Caco-2 (cell line): ENCODE data around the gene PDGFRB. TPM values are rescaled to one million over a fixed set of nuclear protein-coding genes. Genes with fewer than 3 reads are reported as not detected.

Experiments
- BruUV-seq: library from RNA; stranded (reverse); fragments of 400-500 nt; replicated peaks from 2 replicates; lab custom pipeline; 2021; lab: Mats Ljungman, UMichigan
- CTCF ChIA-PET: fragments of 300-600 bp; sonication (Branson Sonifier 250); formaldehyde crosslinking; loops from one replicate; lab custom pipeline; 2022; ENCODE audit warnings: antibody characterized with exemption; lab: Charles Lee
- POLR2A ChIA-PET: fragments of 300-600 bp; sonication (Branson Sonifier 250); formaldehyde crosslinking; loops from one replicate; lab custom pipeline; 2022; ENCODE audit warnings: antibody characterized with exemption; lab: Charles Lee
- DNase-seq, 2 experiments: peaks; one replicate each; pipeline versions ENCODE4 v3.0.0 to v3.0.0-alpha.2; 2020 to 2022
- H3K27me3 ChIP-seq: replicated peaks from 2 replicates; pipeline ENCODE4 v1.6.0; 2011; ENCODE audit warnings: low read length; ENCODE audit not compliant: control insufficient read depth, insufficient read depth
- H3K36me3 ChIP-seq: 2 replicates; pipeline ENCODE4 v1.5.1; 2011; ENCODE audit warnings: low read length; ENCODE audit not compliant: control insufficient read depth, insufficient read depth
- H3K4me1 ChIP-seq: fragments of 250-450 bp; sonication (Bioruptor Pico); 2 replicates; pipeline ENCODE4 v1.5.1; 2020; ENCODE audit warnings: mild to moderate bottlenecking
- H3K4me3 ChIP-seq: 2 replicates; pipeline ENCODE4 v1.5.1; 2011; ENCODE audit warnings: low read depth, mild to moderate bottlenecking, control low read depth, low read length
- H3K9me3 ChIP-seq: fragments of 250-450 bp; sonication (Bioruptor Pico); 2 replicates; pipeline ENCODE4 v1.5.1; 2020; ENCODE audit warnings: mild to moderate bottlenecking, moderate library complexity
- H3K27ac Mint-ChIP-seq: one replicate; pipeline ENCODE4 v1.8.0; 2022; ENCODE audit warnings: mixed read lengths; ENCODE audit not compliant: unreplicated experiment
- H3K27me3 Mint-ChIP-seq: one replicate; pipeline ENCODE4 v1.8.0; 2022; ENCODE audit warnings: mixed read lengths; ENCODE audit not compliant: insufficient read depth, unreplicated experiment
- H3K36me3 Mint-ChIP-seq: one replicate; pipeline ENCODE4 v1.8.0; 2022; ENCODE audit warnings: mild to moderate bottlenecking, mixed read lengths; ENCODE audit not compliant: insufficient read depth, unreplicated experiment
- H3K4me1 Mint-ChIP-seq: one replicate; pipeline ENCODE4 v1.8.0; 2022; ENCODE audit warnings: low read depth, mixed read lengths; ENCODE audit not compliant: unreplicated experiment
- H3K4me3 Mint-ChIP-seq: one replicate; pipeline ENCODE4 v1.8.0; 2022; ENCODE audit warnings: mild to moderate bottlenecking, moderate library complexity, mixed read lengths; ENCODE audit not compliant: unreplicated experiment
- H3K9me3 Mint-ChIP-seq: one replicate; pipeline ENCODE4 v1.8.0; 2022; ENCODE audit warnings: mixed read lengths; ENCODE audit not compliant: unreplicated experiment
- intact Hi-C: fragments of 100-400 bp; cut with micrococcal nuclease; formaldehyde crosslinking; loops from one replicate; pipeline ENCODE4 v1.10.0; 2022; ENCODE audit not compliant: unreplicated experiment
- total RNA-seq: library from RNA; stranded (reverse); gene quantifications from 2 replicates; pipeline ENCODE4 v1.2.3, GENCODE V29; 2022
- TF ChIP-seq, protein P1 (sequence below), 2 experiments: fragments of 200-600 bp in 1 of 2; IDR thresholded peaks; 1 replicate in 1 of 2; 2 replicates in 1 of 2; pipeline versions ENCODE4 v1.5.1 to v1.8.0; 2011 to 2022; ENCODE audit warnings: antibody characterized with exemption in 1 of 2, control low read depth in 1 of 2, inconsistent platforms in 1 of 2, low read depth in 1 of 2, low read length in 1 of 2, mild to moderate bottlenecking in 1 of 2, moderate library complexity in 1 of 2; ENCODE audit not compliant: insufficient read depth in 1 of 2, severe bottlenecking in 1 of 2, unreplicated experiment in 1 of 2

PDGFRB gene
- total RNA-seq, 1 experiment from 2014 or later = 5.9 TPM

DNA sequence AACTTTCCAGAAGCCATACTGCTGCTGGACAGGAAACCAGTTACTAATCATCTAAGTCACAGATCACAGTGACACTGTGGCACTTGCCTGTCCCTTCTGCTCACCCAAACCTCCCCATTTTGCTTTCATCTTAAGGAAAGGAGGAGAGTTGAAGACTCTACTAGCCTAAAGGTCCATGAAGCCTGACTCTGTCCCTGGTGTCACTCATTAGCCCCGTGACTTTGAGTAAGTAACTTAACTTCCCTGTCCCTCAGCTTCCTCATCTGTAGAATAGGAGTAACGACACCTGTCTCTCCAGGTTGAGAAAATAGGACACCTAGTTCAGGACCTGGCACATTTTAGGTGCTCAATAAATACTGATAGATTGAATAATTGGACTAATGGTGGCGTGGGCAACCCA is 33.7 kb upstream of the PDGFRB start:
- CTCF ChIA-PET = no interaction called here
- Mint-ChIP-seq H3K4me1 (peaks cover 15% of the 10 kb centered on the region), H3K9me3 (no peaks in the 10 kb centered on the region), H3K36me3 (no peaks in the 10 kb centered on the region), H3K4me3 (no peak overlapping the region), H3K27ac (no peak overlapping the region), H3K27me3 (no peaks in the 10 kb centered on the region)
- H3K4me3 ChIP-seq = no peak overlapping the region
- intact Hi-C loops = no loop called here
- H3K36me3 ChIP-seq = no peaks in the 10 kb centered on the region; the same call in 1 of the 2 replicates
- peaks cover 23% of the 10 kb centered on the region for H3K4me1 ChIP-seq
- no TSS peak for BruUV-seq
- H3K27me3 ChIP-seq = no peaks in the 10 kb centered on the region
- POLR2A ChIA-PET = no interaction called here
- no peak for DNase-seq
- no peaks in the 10 kb centered on the region for H3K9me3 ChIP-seq
- TF ChIP-seq, protein P1, sequence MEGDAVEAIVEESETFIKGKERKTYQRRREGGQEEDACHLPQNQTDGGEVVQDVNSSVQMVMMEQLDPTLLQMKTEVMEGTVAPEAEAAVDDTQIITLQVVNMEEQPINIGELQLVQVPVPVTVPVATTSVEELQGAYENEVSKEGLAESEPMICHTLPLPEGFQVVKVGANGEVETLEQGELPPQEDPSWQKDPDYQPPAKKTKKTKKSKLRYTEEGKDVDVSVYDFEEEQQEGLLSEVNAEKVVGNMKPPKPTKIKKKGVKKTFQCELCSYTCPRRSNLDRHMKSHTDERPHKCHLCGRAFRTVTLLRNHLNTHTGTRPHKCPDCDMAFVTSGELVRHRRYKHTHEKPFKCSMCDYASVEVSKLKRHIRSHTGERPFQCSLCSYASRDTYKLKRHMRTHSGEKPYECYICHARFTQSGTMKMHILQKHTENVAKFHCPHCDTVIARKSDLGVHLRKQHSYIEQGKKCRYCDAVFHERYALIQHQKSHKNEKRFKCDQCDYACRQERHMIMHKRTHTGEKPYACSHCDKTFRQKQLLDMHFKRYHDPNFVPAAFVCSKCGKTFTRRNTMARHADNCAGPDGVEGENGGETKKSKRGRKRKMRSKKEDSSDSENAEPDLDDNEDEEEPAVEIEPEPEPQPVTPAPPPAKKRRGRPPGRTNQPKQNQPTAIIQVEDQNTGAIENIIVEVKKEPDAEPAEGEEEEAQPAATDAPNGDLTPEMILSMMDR (IDR thresholded peaks at IDR 0.05; ENCODE audit: insufficient read depth in 1 of 2, low read depth in 1 of 2, low read length in 1 of 2, severe bottlenecking in 1 of 2, unreplicated experiment in 1 of 2) = no peak

GRCh38 chr5:150188146-150188842 is 32.6 kb upstream of the PDGFRB start:
- H3K4me1 ChIP-seq = peaks cover 23% of the 10 kb centered on the region
- H3K27me3 ChIP-seq = no peaks in the 10 kb centered on the region
- POLR2A ChIA-PET = no interaction called here
- H3K4me3 ChIP-seq = no peak overlapping the region
- no peak overlapping the region for H3K27ac Mint-ChIP-seq
- intact Hi-C loops = no loop called here
- H3K36me3 Mint-ChIP-seq = no peaks in the 10 kb centered on the region
- no peak overlapping the region for H3K4me3 Mint-ChIP-seq
- H3K27me3 Mint-ChIP-seq = no peaks in the 10 kb centered on the region
- H3K4me1 Mint-ChIP-seq = peaks cover 15% of the 10 kb centered on the region
- no peak for DNase-seq
- BruUV-seq = no TSS peak
- CTCF ChIA-PET = no interaction called here
- H3K36me3 ChIP-seq = no peaks in the 10 kb centered on the region; the same call in 1 of the 2 replicates
- TF ChIP-seq, protein P1 (IDR thresholded peaks at IDR 0.05; ENCODE audit: insufficient read depth in 1 of 2, low read depth in 1 of 2, low read length in 1 of 2, severe bottlenecking in 1 of 2, unreplicated experiment in 1 of 2) = no peak
- no peaks in the 10 kb centered on the region for H3K9me3 ChIP-seq
- H3K9me3 Mint-ChIP-seq = no peaks in the 10 kb centered on the region

DNA sequence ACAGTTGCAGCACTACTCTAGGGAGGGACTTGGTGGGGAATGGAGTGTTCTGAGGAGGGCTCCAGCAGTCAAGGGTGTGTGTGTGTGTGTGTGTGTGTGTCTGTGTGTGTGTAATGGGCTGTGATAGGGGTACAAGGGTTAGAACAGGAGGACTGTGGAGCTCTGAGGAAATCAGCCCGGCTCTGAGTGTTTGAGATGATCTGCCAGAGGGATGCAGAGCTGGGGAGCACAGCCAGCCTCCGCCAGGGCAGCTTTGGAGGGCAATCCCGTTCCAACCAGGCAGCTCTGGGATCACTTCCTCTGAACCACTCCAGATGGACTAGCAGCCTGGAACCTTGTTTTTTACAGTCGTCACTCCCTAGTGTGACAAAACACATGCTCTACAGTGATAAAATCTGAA is 31.3 kb upstream of the PDGFRB start:
- POLR2A ChIA-PET = no interaction called here
- Histone ChIP-seq H3K4me1 (peaks cover 23% of the 10 kb centered on the region), H3K27me3 (no peaks in the 10 kb centered on the region), H3K9me3 (no peaks in the 10 kb centered on the region), H3K36me3 (no peaks in the 10 kb centered on the region; the same call in 1 of the 2 replicates), H3K4me3 (no peak overlapping the region)
- H3K4me1 Mint-ChIP-seq = peaks cover 15% of the 10 kb centered on the region
- H3K27me3 Mint-ChIP-seq = no peaks in the 10 kb centered on the region
- intact Hi-C loops = no loop called here
- no peak overlapping the region for H3K27ac Mint-ChIP-seq
- H3K4me3 Mint-ChIP-seq = no peak overlapping the region
- CTCF ChIA-PET = interaction anchor here (0.6 kb wide), 1 partner anchor 11 kb away, joined by 3 read pairs; no protein-coding TSS in a partner anchor
- no TSS peak for BruUV-seq
- DNase-seq = no peak
- H3K9me3 Mint-ChIP-seq = no peaks in the 10 kb centered on the region
- TF ChIP-seq, protein P1 (IDR thresholded peaks at IDR 0.05; ENCODE audit: insufficient read depth in 1 of 2, low read depth in 1 of 2, low read length in 1 of 2, severe bottlenecking in 1 of 2, unreplicated experiment in 1 of 2) = no peak
- no peaks in the 10 kb centered on the region for H3K36me3 Mint-ChIP-seq
